ENCODE results near the gene C19orf53. TPM values are rescaled to one million over a fixed set of nuclear protein-coding genes. Genes with fewer than 3 reads are reported as not detected.
A peak's percentile ranks its signal among the peaks of the same experiment; 100 is the strongest.

The C19orf53 gene
- total RNA-seq, 1 experiment from 2014 or later, result 115 TPM

DNA sequence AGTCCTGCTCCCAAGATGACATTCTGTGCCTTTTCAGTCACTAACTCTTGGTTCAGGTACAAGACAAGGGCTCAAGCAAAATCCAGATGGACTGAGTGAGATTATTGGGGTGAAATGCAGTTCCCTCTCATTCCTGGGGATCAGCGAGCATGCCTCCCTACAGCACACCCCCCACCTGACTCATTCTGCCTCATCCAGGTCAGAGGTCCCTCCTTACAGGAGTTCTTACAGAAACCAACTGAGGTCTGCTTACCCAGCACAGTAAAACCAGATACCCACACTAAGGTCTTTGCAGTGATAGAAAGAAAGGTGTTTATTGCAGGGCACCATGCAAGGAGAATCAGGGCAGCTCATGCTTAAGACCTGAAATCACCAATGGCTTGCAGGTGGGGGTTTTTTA is 31.5 kb upstream of the C19orf53 start:
- TF ChIP-seq ZNF274 (IDR thresholded peaks at IDR 0.05; ENCODE audit: low read depth, low read length) (no peak), FOSL1 (IDR thresholded peaks at IDR 0.05; ENCODE audit: low read depth) (peak; percentile 17; the same call in 1 of the 2 replicates), YY1 (IDR thresholded peaks at IDR 0.05; ENCODE audit: extremely low read depth, insufficient replicate concordance, low read depth, low read length) (no peak), JUND (IDR thresholded peaks at IDR 0.05) (no peak), ZFX (IDR thresholded peaks at IDR 0.05) (no peak)
- TF ChIP-seq, protein P1, sequence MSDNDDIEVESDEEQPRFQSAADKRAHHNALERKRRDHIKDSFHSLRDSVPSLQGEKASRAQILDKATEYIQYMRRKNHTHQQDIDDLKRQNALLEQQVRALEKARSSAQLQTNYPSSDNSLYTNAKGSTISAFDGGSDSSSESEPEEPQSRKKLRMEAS (IDR thresholded peaks at IDR 0.05), result no peak
- Histone ChIP-seq H3K9ac (ENCODE audit: low read length) (no peak overlapping the region), H3K27ac (ENCODE audit: low read depth, low read length) (no peak overlapping the region), H3K9me3 (ENCODE audit: control insufficient read depth in 1 of 2, insufficient read depth in 1 of 2, low read depth in 1 of 2, low read length in 2 of 2) (peaks cover 0 to 5% of the 10 kb centered on the region in 2 experiments; a peak in 1 of 4 replicates), H3K27me3 (ENCODE audit: insufficient read depth, low read length) (no peaks in the 10 kb centered on the region), H3K79me2 (ENCODE audit: insufficient read depth, low read length) (no peaks in the 10 kb centered on the region), H3K36me3 (ENCODE audit: control insufficient read depth in 1 of 2, insufficient read depth in 2 of 2, low read length in 2 of 2) (peaks cover 0 to 9% of the 10 kb centered on the region in 2 experiments; a peak in 1 of 4 replicates), H3K4me3 (replicated peaks in 1 of 2; ENCODE audit: low read depth in 1 of 2, low read length in 2 of 2) (no peak overlapping the region), H3K4me2 (ENCODE audit: low read length) (peak overlapping the region; percentile 22), H2AFZ (ENCODE audit: low read depth, low read length, poor library complexity, severe bottlenecking) (no peak overlapping the region), H4K20me1 (ENCODE audit: insufficient read depth) (no peaks in the 10 kb centered on the region), H3K4me1 (ENCODE audit: control insufficient read depth in 1 of 2, insufficient read depth in 2 of 2, low read length in 2 of 2) (peaks cover 0 to 15% of the 10 kb centered on the region in 2 experiments; a peak in 2 of 4 replicates), H3K9me2 (ENCODE audit: insufficient read depth) (no peaks in the 10 kb centered on the region)
- intact Hi-C loops (cut with micrococcal nuclease), result no loop called here
- ChIA-PET RAD21 (ENCODE audit: low non-redundant PET in 1 of 2, low total read pairs in 2 of 2, uncharacterized antibody in 2 of 2, unreplicated experiment in 2 of 2) (no interaction called here), POLR2A (no interaction called here), CTCF (no interaction called here)
- no peak for DNase-seq (ENCODE audit: low read depth, low spot score)
- BruUV-seq (replicated peaks), result no TSS peak
- ATAC-seq, result no peak

DNA sequence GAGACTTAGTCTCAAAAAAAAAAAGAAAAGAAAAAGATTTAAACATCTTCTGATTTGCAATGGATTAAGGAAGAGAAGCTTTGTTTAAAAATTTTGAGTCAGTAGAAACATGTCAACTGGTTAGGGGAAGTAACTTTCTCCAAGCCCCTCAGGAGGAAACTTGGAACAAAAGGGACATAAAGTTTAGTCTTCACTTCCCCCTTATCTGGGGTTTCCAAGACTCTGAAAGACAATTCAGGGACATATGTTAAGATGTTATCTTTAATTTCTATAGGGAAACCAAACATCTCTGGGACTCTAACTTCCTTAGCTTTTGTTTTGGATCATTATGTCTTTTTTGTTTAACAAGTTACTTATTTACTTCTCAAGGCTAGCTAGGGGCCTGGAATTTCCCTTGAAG is 30.1 kb upstream of the C19orf53 start:
- TF ChIP-seq CBX3 (IDR thresholded peaks at IDR 0.05; ENCODE audit: low read depth) (no peak), EGR1 (IDR thresholded peaks at IDR 0.05; ENCODE audit: low read depth) (no peak), CEBPB (IDR thresholded peaks at IDR 0.05; ENCODE audit: low read depth) (no peak), SP1 (IDR thresholded peaks at IDR 0.05; ENCODE audit: low read depth) (no peak), SRF (IDR thresholded peaks at IDR 0.05; ENCODE audit: low read depth) (no peak)
- TF ChIP-seq, protein P1 (IDR thresholded peaks at IDR 0.05), result no peak
- Histone ChIP-seq H2AFZ (ENCODE audit: low read depth, low read length, poor library complexity, severe bottlenecking) (no peak overlapping the region), H3K4me3 (replicated peaks in 1 of 2; ENCODE audit: low read depth in 1 of 2, low read length in 2 of 2) (no peak overlapping the region), H3K79me2 (ENCODE audit: insufficient read depth, low read length) (peaks cover 14% of the 10 kb centered on the region), H3K4me1 (ENCODE audit: control insufficient read depth in 1 of 2, insufficient read depth in 2 of 2, low read length in 2 of 2) (peaks cover 2 to 23% of the 10 kb centered on the region in 2 experiments; a peak in 3 of 4 replicates), H3K36me3 (ENCODE audit: control insufficient read depth in 1 of 2, insufficient read depth in 2 of 2, low read length in 2 of 2) (peaks cover 0 to 4% of the 10 kb centered on the region in 2 experiments; a peak in 1 of 4 replicates), H3K9me2 (ENCODE audit: insufficient read depth) (no peaks in the 10 kb centered on the region), H3K27ac (ENCODE audit: low read depth, low read length) (no peak overlapping the region), H3K4me2 (ENCODE audit: low read length) (no peak overlapping the region), H3K9me3 (ENCODE audit: control insufficient read depth in 1 of 2, insufficient read depth in 1 of 2, low read depth in 1 of 2, low read length in 2 of 2) (peaks cover 0 to 5% of the 10 kb centered on the region in 2 experiments; a peak in 1 of 4 replicates), H3K27me3 (ENCODE audit: insufficient read depth, low read length) (no peaks in the 10 kb centered on the region), H4K20me1 (ENCODE audit: insufficient read depth) (no peaks in the 10 kb centered on the region), H3K9ac (ENCODE audit: low read length) (no peak overlapping the region)
- no TSS peak for BruUV-seq (replicated peaks)
- DNase-seq (ENCODE audit: low read depth, low spot score), result no peak
- ChIA-PET POLR2A (no interaction called here), CTCF (no interaction called here), RAD21 (ENCODE audit: low non-redundant PET in 1 of 2, low total read pairs in 2 of 2, uncharacterized antibody in 2 of 2, unreplicated experiment in 2 of 2) (no interaction called here)
- no peak for ATAC-seq
- intact Hi-C loops (cut with micrococcal nuclease), result no loop called here

Data from HCT116 (cell line).